Retina (tissue), 1 donor: ENCODE results near the gene PTTG1IP2.
A peak's percentile ranks its signal among the peaks of the same experiment; 100 is the strongest.
"Not testable (repeated sequence)": the region's sequence is repeated elsewhere in the genome, so short reads cannot be mapped to it uniquely, and the experiment has no call there.

Experiments
- DNase-seq: peaks from one replicate; pipeline ENCODE4 v3.0.0-alpha.2; 2016

Gene PTTG1IP2

DNA sequence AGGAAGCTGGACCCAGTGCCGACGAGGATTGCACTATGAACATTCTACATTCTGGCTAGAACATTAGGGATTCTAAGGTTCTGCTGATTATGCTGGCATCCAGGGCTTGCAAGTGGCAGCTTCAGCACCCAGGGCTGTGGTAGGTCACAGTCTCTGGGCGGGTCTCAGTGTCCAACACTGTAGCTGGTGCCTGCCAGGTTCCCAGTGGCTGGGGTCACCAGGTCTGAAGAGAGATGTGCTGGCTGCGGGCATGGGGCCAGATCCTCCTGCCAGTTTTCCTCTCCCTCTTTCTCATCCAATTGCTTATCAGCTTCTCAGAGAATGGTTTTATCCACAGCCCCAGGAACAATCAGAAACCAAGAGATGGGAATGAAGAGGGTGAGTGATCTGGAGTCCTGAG is at the start of gene PTTG1IP2:
Gene PTTG1IP2, plus strand, starts transcription at position 86 of the 400 bp plus-strand sequence. Its CDS starts 148 bp downstream, at position 234.
- DNase-seq = no peak

DNA sequence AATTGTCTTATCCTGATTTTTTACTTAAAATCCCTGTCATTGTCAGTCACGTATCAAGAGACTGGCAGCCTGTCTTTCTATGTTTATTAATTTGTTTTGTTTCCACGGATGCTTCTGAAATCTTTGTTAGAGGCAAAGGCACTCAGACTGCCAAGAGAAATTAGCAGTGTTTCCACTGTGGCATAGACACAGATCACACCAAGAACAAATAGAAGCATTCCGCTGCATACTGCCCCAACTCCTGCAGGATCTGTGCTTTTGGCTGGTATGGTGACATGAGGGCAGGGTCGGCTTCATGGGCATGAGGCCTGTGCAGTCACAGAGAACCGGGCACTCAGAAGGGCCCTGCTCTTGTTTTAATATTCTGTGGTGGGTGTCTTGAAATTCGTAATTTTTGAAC is 47.8 kb upstream of the PTTG1IP2 start:
- no peak for DNase-seq

DNA sequence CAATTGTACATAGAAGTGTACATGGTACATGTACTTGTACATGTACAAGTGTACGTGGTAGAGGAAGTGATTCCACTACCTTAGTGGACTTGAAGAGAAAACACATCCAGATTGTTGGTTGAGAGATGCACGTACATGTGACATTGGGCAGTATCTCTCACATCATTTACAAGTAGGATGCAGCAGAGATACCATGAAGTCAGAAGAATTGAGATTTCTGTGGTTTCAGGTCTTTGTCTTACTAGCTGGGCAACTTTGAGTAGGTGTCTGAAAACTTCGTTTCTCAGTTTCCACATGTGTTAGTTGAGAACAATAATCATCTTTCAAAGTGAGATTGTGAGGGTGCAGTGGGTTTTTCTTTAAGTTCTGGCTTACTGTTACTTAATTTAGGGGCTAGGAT is 44.7 kb upstream of the PTTG1IP2 start:
- DNase-seq = no peak

DNA sequence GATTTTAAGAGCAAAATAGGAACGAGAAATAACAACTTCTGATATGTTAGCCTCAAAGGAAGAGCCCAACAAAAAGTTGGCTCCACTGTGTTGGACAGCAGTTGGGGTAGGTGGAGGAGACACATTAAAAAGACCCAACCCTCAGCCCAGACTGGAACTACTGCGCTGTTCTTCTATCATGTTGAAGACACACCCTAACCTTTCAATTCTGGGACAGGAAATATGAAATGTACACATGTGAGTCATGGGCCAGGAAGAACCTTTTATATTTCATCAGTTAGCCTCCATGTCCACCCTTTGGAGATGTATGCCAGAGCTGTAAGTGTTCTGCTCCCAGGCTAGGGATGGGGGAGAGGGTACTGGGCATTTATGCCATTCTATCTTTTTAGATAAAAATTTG is 44.1 kb upstream of the PTTG1IP2 start:
- DNase-seq = no peak

DNA sequence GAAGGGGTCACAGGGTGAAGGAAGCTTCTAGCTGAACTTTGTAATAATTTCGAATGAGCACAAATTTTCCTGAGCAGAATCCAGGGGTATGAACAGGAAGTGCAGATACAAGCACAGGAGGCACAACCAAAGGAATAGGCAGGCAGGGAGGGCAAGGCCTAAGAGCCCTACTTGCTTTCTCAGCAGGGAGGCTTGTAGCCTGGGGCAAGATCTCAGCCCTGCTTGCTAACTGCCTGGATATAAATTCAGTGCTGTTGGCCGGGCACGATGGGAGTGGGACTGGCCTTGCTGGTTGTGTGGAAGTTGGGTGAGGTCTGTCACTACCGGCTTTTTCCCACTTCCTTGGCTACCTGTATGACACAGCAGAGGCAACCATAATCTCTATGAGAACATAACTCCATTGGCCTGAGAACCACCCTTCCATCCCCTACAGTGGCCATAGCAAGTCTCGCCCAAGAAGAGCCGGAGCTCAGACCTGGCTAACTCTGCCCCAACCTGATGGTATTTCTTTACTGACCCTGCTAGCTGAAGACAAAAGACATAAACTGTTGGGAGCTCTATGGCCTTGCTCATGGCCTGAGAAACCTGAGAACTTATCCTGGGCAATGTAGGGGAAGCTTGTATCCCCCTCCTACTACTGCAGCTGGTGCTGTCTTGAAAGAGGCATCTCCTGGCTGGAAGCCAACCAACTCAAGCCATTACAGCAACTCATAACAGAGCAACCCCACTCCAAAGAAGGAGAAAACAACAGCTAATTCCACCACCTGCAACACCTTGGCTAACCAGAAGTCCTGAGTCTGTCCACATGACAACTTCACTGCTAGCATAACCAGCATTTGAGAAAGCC is 38.6 kb upstream of the PTTG1IP2 start:
- DNase-seq = no peak

DNA sequence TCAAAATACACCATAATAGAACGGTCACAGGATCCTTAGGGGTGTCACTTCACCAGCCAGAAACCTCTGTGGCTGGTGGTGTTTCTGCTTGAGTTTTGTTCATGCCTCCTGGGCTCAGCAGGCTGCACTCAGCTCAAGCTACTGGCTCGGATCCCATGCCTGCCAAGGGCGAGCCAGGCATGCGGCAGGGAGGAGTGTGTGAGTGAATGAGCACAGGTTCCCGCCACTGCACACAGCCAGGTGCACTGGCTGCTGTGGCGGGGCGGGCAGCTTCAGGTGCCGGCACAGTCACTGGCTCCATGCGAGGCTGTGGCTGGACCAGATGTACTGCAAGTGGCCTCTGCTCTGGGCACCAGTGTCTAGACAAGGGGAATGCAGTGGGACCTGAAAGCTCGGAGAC is 36.7 kb upstream of the PTTG1IP2 start:
- no peak for DNase-seq

DNA sequence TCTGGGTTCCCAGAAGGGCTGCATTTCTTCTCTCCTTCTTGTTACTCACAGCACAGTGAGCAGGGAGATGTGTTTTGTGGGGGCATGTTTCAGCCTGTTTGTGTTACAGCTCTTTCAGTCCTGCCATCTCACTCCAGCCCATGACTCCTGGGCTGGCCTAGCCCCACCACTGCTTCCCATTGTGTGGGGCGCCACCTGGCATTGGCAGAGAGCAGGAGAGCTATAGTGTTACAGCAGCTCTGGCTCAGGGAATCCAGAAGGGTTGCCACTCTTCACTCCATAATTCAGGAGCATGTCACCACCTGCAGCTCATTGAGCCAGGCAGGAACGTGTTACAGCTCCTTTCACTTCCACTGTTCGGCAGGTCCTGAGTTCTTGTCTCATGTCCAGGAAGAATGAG is 36.2 kb upstream of the PTTG1IP2 start:
- no peak for DNase-seq

DNA sequence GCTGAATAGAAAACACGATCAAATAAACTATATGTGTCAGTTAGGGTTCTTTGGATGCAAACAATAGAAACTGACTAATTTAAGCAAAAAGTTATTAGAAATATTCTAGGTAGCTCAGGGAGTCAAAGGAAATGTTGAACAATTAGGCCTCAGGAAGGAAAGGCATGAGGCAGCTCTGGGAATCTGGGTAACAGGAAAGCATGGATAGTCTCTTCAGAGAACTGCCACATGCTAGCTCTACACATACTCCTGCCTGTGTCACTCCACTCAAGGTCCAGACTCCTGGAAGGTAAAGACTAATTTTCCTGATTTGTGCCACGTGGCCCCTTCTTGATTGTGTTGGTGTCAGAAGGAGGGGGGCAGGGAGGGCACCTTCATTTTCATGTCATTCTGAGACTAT is 23.8 kb upstream of the PTTG1IP2 start:
- no peak for DNase-seq

DNA sequence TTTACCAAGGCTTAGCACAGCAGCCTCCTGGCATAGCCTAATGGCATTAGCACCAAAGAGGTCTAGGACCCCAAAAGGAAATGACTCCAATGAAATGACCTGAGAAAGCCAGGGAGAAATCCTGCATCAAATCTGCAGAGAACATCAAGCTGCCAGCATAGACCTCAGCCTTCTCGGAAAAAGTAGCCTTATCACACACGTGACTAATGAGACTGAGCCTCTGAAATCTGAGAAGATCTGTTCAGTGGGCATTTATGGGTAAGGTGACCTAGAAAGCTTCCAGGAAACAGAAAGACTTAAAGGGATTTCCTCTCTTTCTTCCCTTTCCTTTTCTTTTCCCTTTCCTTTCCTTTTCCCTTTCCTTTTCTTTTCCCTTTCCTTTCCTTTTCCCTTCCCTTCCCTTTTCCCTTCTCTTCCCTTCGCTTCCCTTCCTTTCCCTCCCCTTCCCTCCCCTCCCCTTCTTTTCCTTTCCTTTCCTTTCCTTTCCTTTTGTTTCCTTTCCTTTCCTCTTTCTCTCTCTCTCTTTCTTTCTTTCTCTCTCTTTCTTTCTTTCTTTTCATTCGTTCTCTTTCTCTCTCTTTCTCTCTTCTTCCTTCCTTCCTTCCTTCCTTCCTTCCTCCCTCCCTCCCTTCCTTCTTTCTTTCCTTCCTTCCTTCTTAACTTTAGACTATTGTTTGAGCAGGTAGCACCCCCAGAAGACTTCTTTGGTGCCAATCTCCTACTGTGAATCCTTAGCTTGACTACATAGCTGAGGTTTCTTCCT is 23.1 kb upstream of the PTTG1IP2 start:
- DNase-seq = no peak

DNA sequence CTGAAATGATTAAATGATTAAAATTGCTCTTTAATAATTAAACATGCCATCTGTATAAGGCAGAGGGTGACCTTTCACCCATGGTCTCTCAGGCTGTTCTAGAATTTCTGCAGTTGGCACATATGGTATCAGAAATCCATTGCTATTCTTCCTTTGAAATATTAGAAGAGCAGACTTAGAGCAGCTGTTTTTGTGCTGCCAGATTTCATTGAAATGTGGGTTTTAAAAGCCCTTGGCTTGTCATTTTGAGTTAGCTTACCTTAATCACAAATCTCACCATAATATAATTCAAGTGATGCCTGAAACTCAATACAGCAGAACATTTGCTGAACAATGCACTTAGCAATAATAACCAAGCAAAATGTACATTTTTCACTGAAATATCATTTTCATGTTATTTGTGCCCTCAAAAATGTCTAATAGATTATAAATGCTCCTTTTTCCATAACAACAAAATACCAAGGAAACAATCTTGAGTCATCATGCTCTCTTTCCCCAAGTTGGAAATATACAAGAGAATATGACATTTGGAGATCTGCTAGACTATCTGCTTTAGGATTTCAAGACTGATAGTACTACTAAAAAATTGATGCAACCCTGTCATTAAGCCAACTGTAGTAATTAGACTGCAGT is 16.1 kb upstream of the PTTG1IP2 start:
- DNase-seq = peak; percentile 20

DNA sequence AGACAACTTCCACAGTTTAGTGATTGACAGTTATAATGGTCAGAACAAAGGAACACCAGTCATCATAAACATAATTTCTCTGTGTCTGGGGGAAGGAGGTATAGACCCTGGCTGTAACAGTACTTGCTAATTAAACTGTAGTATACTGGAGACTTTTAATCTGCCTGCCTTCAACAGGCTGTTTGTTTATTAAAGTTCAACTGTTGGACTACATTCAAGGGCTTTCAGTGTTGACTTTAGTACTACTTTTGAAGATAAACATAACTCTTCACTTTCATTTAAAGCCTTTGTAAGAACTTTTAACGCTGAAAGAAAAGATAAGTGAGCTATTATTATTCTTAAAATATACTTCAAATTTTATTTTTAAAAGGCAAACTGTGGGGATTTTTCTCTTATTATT is 15.5 kb upstream of the PTTG1IP2 start:
- DNase-seq = no peak

DNA sequence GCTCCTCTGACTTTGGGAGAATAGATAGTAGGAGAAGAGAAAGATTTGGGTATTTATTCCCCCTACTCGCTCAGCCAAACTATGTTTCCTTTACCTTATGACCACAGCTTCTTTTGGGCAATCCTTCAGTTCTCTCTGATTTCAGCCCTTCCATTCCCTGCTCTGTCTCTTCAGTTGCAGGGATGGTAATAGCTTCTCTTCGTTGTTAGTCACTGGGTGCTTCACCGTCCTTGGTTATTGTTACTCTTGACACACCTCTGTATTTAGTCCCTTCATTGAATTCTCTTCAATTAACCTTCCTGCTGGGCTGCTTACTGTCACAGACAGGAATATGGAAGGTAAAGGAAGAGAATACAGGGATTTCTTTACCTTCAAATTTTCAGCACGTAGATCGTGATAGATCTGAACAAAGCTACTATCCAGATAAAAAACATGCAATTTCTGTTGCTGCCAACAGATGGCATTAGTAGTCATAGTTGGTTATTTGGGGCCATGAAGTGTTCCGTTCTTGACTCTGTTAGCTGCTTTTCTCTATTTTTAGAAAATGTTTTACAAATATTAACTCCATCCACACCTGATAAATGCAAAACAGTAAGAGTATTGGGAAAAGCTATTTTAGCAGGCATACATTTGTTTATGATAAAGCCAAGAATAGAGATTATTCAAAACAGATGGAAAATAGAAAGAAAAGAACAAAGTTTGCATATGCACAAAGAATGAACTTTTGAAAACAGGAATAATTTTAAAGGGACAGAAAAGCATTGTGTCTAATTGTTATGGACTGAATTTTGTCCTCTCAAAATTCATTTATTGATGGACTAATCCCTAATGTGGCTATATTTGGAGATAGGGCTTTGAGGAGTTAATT is 14.0 kb upstream of the PTTG1IP2 start:
- peak; percentile 51 for DNase-seq

DNA sequence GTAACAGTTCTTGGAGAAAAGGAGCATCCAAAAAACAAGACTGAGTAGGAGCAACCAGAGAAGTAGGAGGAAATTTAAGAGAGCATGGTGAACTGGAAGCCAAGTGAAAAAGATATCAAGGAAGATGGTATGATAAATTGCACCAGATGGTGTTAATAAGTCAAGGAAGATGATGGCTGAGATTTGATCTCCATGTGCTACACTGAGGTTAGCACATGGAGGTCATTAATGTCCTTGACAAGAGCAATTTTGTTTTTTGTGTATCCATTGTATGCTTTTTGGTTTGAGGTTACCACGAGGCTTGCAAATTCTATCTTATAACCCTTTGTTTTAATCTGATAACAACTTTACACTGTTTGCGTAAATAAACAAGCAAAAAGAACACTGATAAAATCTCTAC is 11.3 kb upstream of the PTTG1IP2 start:
- no peak for DNase-seq

DNA sequence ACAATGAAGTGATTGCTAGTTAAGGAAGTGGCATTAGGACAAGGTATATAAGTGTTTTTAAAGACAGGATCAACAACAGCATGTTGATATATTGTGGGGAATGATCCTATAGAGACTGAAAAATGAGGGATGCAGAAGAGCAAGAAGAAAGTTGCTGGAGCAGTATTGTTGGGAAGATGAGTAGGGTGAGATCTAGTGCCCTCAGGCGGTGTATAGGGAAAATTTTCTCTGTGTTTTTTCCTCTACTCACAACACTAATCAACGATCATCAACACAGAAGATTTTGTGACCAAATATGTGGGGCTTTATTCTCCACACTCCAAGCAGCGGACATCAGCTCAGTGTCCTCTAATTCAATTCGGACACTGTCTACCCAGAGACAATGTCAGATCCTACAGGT is 9.6 kb upstream of the PTTG1IP2 start:
- no peak for DNase-seq

DNA sequence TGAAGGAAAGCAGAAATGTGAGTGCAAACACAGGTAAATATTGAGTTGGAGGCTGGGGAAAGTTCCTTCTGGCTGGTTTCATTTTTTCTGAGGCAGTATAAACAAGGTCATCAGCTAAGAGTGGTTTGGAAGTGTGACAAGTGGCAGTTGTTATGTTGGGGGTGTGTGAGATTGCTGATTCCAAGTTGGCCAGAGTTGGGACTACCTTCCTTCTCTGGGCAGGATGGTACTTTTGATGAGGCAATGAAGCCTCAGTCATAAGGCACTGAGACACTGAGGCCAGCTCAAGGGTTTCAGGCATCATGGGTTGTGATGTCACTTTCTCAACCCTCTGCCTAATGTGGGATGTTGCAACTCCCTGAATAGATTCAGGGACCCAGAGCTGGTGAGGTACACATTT is 8.2 kb upstream of the PTTG1IP2 start:
- no peak for DNase-seq

DNA sequence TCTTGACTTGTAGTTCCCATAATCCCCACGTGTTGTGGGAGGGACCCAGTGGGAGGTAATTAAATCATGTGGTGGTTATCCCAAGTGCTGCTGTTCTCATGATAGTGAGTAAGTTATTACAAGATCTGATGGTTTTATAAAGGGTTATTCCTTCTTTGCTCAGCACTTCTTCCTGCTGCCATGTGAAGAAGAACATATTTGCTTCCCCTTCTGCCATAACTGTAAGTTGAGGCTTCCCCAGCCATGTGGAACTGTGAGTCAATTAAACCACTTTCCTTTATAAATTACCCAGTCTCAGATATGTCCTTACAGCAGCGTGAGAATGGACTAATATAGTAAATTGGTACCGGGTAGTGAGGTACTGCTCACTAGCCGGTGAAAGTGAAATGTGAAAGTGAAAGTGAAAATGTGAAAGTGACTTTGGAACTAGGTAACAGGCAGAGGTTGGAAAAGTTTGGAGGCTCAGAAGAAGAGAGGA is 6.2 kb upstream of the PTTG1IP2 start:
- DNase-seq = not testable (repeated sequence)

DNA sequence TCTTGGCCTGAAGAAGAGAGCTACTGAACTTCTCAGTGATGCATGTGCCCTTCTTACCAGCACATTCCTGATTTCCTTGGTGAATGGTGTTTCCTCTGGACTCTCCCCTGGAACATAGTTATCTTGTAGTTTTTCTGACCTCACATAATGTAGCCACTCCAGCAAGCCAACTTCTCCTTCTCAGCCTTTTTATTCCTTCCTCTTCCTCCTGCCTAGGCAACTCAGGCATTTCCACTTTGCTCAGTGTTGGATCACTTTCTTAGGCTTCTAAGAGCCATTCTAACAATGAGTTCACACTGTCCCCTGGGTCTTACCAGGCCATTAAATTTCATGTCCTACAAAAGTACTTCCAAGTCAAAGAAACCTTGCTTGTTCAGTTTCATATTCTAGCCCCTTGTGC is 3.6 kb upstream of the PTTG1IP2 start:
- DNase-seq = no peak

DNA sequence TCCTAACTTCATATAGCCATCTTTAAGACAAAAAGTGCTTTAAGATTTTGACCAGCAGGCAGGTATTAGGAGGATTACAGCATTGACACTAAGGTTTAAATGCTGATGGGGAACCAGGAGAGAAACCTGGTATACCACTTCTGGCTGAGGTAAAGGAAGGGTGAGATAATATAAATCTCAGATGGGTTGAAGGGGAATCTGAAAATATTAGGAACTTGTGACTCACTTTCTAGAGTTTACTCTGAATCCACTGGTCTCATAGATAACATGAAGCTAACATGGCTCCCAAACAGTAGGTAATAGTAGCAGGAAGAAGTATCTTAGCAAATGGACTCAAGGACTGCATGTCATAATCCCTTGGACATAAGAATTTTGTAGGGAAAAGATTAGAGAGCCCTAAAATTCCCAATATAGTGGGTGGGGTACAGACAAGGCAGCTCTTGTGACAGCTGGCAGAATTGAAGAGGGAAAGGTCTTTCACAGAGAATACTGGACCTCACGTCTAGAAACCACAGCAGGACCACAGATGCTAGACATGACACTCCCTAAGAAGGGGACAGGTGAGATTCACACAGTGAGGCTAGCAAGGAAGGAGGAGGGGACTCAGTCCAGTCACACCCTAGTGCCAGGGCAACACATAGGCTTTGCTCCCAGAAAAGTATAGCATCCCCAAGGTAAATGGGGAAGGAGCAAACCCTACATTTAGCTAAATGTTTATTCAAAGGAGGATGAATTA is 3.5 kb downstream of the PTTG1IP2 start:
- DNase-seq = no peak

DNA sequence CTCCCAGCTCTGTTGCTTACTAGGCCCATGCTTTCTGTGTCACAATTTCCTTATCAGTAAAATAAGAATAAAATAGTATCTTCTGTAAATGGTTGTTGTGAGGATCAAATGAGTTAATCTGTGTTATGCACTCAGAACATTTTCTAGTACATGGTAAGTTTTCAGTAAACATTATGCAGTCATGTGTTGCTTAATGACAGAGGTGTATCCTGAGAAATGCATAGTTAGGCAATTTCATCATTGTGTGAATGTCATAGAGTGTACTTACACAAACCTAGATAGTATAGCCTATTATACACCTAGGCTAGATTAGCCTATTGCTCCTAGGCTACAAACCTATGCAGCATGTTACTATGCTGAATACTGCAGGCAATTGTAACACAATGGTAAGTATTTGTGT is 4.4 kb downstream of the PTTG1IP2 start:
- DNase-seq = no peak

DNA sequence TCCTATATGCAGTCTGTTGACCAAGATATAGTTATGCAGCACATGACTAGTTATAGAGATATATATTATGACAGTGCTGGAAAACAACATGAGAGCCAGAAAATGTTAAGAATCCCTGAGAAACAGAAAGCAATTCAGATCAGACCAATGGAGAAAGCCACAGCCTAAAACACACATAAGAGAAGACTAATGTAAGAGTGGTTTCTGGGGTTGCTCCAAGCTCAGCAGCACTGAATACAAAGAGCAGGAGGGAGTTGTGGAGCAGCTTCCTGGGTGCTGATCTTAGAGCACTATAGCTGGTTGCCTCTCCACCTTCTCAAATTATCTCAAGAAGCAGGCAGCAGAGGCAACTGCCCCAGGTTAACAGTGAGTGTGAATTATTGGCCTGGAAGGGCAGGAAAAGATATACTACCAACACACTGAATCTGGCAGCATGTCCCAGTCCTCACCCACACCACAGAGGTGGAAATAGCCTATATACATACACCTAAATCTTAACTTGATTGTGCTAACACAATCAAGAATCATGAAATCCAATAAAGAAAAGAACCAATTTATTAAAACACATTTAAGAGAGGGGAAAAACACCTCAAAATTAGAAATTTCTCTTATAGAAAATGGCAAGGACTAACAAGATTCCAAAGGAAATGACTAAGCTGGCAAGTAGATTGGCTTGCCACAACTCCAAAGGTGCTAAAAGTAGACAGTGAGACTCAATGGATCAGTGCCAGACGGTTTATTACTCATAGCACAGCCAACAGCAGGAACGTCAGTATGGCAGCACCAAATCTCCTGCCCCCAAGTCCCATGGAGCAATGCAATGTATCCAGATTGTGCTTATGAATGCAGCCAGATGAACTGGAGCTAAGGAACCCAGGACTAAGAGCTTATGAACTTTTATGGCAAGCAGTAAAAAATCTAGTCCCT is 5.1 kb downstream of the PTTG1IP2 start:
- DNase-seq = no peak

DNA sequence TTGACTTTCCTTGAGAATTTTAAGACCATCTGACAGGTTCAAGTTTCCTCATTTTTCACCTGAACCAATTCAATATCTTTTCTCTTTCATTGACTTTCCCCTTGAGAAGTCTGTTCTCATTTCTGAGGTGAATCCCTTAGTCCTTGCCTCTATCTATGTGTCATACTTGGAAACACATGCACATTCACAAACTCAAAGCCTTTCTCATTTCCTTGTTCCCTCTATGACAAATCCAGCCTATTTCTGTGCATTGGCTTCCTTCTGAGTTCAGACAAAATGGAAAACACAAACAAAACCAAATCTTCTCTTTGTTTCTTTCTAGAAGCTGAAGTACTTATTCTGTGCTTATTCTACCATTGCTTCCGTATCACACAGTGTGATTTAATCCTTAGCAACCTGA is 13.8 kb downstream of the PTTG1IP2 start:
- no peak for DNase-seq
